SH-SY5Y (cell line): Measurements from ENCODE around the gene SRGAP3.

Experiments
- GATA2 ChIP-seq: IDR thresholded peaks from 2 replicates; pipeline ENCODE4 v1.6.1; 2011; ENCODE audit warnings: mild to moderate bottlenecking, low read depth, low read length
- GATA3 ChIP-seq: IDR thresholded peaks from 2 replicates; pipeline ENCODE4 v1.6.1; 2011; ENCODE audit warnings: low read depth, mild to moderate bottlenecking, low read length, moderate library complexity

DNA sequence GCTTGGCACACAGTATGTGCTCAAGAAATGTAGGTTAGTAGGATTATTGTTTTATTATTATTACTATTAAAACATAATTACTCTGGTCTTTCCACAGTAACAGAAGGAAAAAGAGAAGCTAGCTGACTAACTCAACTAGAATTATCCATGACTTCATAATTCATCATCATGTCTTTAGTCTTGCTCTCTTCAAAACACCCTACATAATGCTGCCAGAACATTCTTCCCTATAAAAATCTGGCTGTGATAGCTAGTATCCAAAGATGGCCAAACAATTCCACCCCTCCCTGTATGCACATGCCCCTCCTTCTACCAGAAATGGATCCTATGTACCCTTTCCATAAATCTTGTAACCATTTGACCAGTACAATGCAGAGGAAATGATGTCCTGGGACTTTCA, 48.8 kb upstream of the SRGAP3 start:
- TF ChIP-seq GATA3 (no peak), GATA2 (no peak)
